ENCODE data around the gene PCDH7.

DNA sequence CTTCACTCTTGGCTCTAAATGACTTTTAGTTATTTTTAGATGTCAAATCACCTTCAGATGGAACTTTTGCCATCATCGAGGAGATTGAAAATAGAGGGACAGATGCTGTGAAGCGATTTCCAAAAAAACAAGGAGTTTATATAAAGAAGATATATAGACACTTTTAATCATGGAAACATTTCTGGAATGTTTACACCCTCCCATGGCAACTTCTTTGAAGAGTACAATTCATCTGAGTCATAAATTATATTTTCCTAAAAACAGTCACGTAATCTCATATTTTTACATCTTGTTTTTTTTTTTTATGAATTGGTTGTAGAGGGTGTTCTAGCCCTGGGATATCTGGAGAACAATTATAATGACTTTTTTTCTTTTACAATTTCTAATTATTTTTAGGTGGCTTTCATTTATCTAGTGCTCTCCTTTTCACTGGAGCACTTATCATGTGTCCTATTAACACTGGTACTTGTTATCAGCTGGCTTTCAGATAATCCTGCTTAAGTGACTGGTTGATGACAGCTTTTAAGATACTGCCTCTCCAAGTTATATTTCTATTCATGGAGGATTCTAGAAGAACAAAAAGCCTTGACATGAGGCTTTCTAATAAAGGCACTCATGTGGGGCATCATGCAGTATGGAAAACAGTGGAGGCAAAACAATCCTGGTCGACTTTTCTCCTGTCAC lies 24.9 kb downstream of the PCDH7 start:
- TF ChIP-seq, protein P1, sequence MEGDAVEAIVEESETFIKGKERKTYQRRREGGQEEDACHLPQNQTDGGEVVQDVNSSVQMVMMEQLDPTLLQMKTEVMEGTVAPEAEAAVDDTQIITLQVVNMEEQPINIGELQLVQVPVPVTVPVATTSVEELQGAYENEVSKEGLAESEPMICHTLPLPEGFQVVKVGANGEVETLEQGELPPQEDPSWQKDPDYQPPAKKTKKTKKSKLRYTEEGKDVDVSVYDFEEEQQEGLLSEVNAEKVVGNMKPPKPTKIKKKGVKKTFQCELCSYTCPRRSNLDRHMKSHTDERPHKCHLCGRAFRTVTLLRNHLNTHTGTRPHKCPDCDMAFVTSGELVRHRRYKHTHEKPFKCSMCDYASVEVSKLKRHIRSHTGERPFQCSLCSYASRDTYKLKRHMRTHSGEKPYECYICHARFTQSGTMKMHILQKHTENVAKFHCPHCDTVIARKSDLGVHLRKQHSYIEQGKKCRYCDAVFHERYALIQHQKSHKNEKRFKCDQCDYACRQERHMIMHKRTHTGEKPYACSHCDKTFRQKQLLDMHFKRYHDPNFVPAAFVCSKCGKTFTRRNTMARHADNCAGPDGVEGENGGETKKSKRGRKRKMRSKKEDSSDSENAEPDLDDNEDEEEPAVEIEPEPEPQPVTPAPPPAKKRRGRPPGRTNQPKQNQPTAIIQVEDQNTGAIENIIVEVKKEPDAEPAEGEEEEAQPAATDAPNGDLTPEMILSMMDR (conservative IDR thresholded peaks at IDR 0.05): no peak
- TF ChIP-seq EZH2 (IDR thresholded peaks at IDR 0.05; ENCODE audit: low read depth): no peak
